Fibroblast of skin of right biceps (primary cell): ENCODE data around the gene CHCHD2.
"Not testable (repeated sequence)": the region's sequence is repeated elsewhere in the genome, so short reads cannot be mapped to it uniquely, and the experiment has no call there.

Experiments used
- DNase-seq: peaks from one replicate; pipeline ENCODE4 v3.0.0-alpha.2; 2013

The CHCHD2 gene

GRCh38 chr7:56081626-56082340 is 24.5 kb downstream of the CHCHD2 start:
- DNase-seq = no peak

GRCh38 chr7:56080726-56081435 is 25.4 kb downstream of the CHCHD2 start:
- DNase-seq = not testable (repeated sequence)

GRCh38 chr7:56079450-56080185 is 26.7 kb downstream of the CHCHD2 start:
- DNase-seq = peak; percentile 31

- no peak for DNase-seq
These were observed 28.1 kb downstream of the CHCHD2 start for GRCh38 chr7:56078196-56078595.

GRCh38 chr7:56077681-56078080 is 28.6 kb downstream of the CHCHD2 start:
- no peak for DNase-seq

GRCh38 chr7:56074371-56074791 is 31.9 kb downstream of the CHCHD2 start:
- peak; percentile 76 for DNase-seq

- DNase-seq = not testable (repeated sequence)
These were observed 39.9 kb downstream of the CHCHD2 start for GRCh38 chr7:56066376-56066775.

GRCh38 chr7:56063882-56064625 is 42.2 kb downstream of the CHCHD2 start, which contains the start of gene SUMF2:
SUMF2 (plus strand) TSS chr7:56064286; CDS start chr7:56064312, 26 bp downstream.
- peak; percentile 85 for DNase-seq

GRCh38 chr7:56063500-56063881 is 42.8 kb downstream of the CHCHD2 start:
- DNase-seq = no peak

- peak; percentile 79 for DNase-seq
These were observed 43.9 kb downstream of the CHCHD2 start for GRCh38 chr7:56062382-56062781.

GRCh38 chr7:56053993-56054392 is 52.3 kb downstream of the CHCHD2 start:
- DNase-seq = no peak

- DNase-seq = no peak
These were observed 52.9 kb downstream of the CHCHD2 start for GRCh38 chr7:56053379-56053778.
